Right ventricle myocardium inferior (tissue), 1 donor: ENCODE measurements around the gene EFCAB12. TPM values are rescaled to one million over a fixed set of nuclear protein-coding genes. Genes with fewer than 3 reads are reported as not detected.
"Not testable (repeated sequence)": the region's sequence is repeated elsewhere in the genome, so short reads cannot be mapped to it uniquely, and the experiment has no call there.

Source experiments
- ATAC-seq: fragments of 200-7000 bp; cut with Tn5 transposase; one replicate; pipeline ENCODE4 v1.9.1; 2020; ENCODE audit warnings: mild to moderate bottlenecking, moderate library complexity
- DNase-seq: peaks from one replicate; pipeline ENCODE4 v3.0.0; 2021; ENCODE audit errors: missing footprints
- intact Hi-C: fragments of 100-400 bp; cut with DNase I; formaldehyde crosslinking; loops from one replicate; pipeline ENCODE4 v1.11.0; 2022
- total RNA-seq: library from RNA; stranded (reverse); fragmentation: NEBNext Ultra II Directional; extraction: Animal tissue kit (Norgen Biotek cat#: 25700); gene quantifications from one replicate; pipeline ENCODE4 v1.2.1, GENCODE V29; 2021
- donor health status: DM: no; HTN: yes; CAD: no; lungs with severe emphysema.

EFCAB12 gene
- total RNA-seq, 1 donor from 2014 or later, result not detected

GRCh38 chr3:129403450-129403849 lies 25.0 kb downstream of the EFCAB12 start:
- ATAC-seq (no peak), DNase-seq (no peak)
- intact Hi-C loops, result no loop called here

GRCh38 chr3:129402616-129403015 lies 25.8 kb downstream of the EFCAB12 start:
- intact Hi-C loops, result no loop called here
- no peak for ATAC-seq
- DNase-seq, result no peak

GRCh38 chr3:129402210-129402609 lies 26.2 kb downstream of the EFCAB12 start:
- intact Hi-C loops, result no loop called here
- ATAC-seq, result no peak

GRCh38 chr3:129399895-129400357 lies 28.5 kb downstream of the EFCAB12 start:
- ATAC-seq (peak; percentile 10), DNase-seq (no peak)
- intact Hi-C loops, result no loop called here

More at GRCh38 chr3:129402210-129402609, 26.2 kb downstream of the EFCAB12 start:
- DNase-seq, result no peak

- intact Hi-C loops, result no loop called here
- DNase-seq (peak; percentile 78), ATAC-seq (peak; percentile 92)
These were observed 29.1 kb downstream of the EFCAB12 start for GRCh38 chr3:129399145-129399894.

GRCh38 chr3:129398803-129399144 lies 29.7 kb downstream of the EFCAB12 start:
- DNase-seq (no peak), ATAC-seq (no peak)
- intact Hi-C loops, result no loop called here

- DNase-seq, ATAC-seq: not testable (repeated sequence)
These were observed 34.5 kb downstream of the EFCAB12 start for GRCh38 chr3:129393760-129394564.

GRCh38 chr3:129393271-129393670 lies 35.2 kb downstream of the EFCAB12 start:
- intact Hi-C loops, result no loop called here
- no peak for ATAC-seq
- no peak for DNase-seq

More at GRCh38 chr3:129393760-129394564, 34.5 kb downstream of the EFCAB12 start:
- intact Hi-C loops, result not testable (repeated sequence)

- intact Hi-C loops, ATAC-seq, DNase-seq: not testable (repeated sequence)
These were observed 36.1 kb downstream of the EFCAB12 start for GRCh38 chr3:129392106-129392887.

- intact Hi-C loops, ATAC-seq, DNase-seq: not testable (repeated sequence)
These were observed 36.9 kb downstream of the EFCAB12 start for GRCh38 chr3:129391583-129391982.

- intact Hi-C loops, result loop anchor here (10.0 kb wide), 1 partner anchor 545 kb away; no protein-coding TSS in a partner anchor
- ATAC-seq, result no peak
- DNase-seq, result peak; percentile 50
These were observed 38.9 kb downstream of the EFCAB12 start for GRCh38 chr3:129389572-129389937.

- intact Hi-C loops, result loop anchor here (10.0 kb wide), 1 partner anchor 546 kb away; no protein-coding TSS in a partner anchor
- not testable (repeated sequence) for ATAC-seq, DNase-seq
These were observed 39.5 kb downstream of the EFCAB12 start for GRCh38 chr3:129388791-129389571.

GRCh38 chr3:129387487-129387886 lies 40.9 kb downstream of the EFCAB12 start:
- intact Hi-C loops, result loop anchor here (10.0 kb wide), 1 partner anchor 547 kb away; no protein-coding TSS in a partner anchor
- ATAC-seq (no peak), DNase-seq (no peak)

- ATAC-seq (no peak), DNase-seq (no peak)
- intact Hi-C loops, result loop anchor here (10.0 kb wide), 1 partner anchor 548 kb away; no protein-coding TSS in a partner anchor
These were observed 41.5 kb downstream of the EFCAB12 start for GRCh38 chr3:129386984-129387383.

- intact Hi-C loops, result loop anchor here (10.0 kb wide), 1 partner anchor 549 kb away; no protein-coding TSS in a partner anchor
- not testable (repeated sequence) for ATAC-seq, DNase-seq
These were observed 42.9 kb downstream of the EFCAB12 start for GRCh38 chr3:129385507-129385906.

- DNase-seq (no peak), ATAC-seq (no peak)
- intact Hi-C loops, result loop anchor here (5.0 to 10.0 kb wide), 2 partner anchors 443 to 550 kb away; no protein-coding TSS in a partner anchor
These were observed 43.7 kb downstream of the EFCAB12 start for GRCh38 chr3:129384594-129385323.

- DNase-seq, ATAC-seq: not testable (repeated sequence)
- intact Hi-C loops, result loop anchor here (5.0 to 10.0 kb wide), 2 partner anchors 443 to 551 kb away; no protein-coding TSS in a partner anchor
These were observed 44.3 kb downstream of the EFCAB12 start for GRCh38 chr3:129384103-129384502.
